ENCODE measurements around the gene COX4I2. TPM values are rescaled to one million over a fixed set of nuclear protein-coding genes. Genes with fewer than 3 reads are reported as not detected.
"Not testable (repeated sequence)": the region's sequence is repeated elsewhere in the genome, so short reads cannot be mapped to it uniquely, and the experiment has no call there.

COX4I2 gene
- 0.96 TPM for total RNA-seq

GRCh38 chr20:31637660-31638059 is at the start of gene COX4I2:
TSS of gene COX4I2 (plus strand) at chr20:31637912. CDS start at chr20:31639018, 1,106 bp downstream.
- no peak for ATAC-seq

DNA sequence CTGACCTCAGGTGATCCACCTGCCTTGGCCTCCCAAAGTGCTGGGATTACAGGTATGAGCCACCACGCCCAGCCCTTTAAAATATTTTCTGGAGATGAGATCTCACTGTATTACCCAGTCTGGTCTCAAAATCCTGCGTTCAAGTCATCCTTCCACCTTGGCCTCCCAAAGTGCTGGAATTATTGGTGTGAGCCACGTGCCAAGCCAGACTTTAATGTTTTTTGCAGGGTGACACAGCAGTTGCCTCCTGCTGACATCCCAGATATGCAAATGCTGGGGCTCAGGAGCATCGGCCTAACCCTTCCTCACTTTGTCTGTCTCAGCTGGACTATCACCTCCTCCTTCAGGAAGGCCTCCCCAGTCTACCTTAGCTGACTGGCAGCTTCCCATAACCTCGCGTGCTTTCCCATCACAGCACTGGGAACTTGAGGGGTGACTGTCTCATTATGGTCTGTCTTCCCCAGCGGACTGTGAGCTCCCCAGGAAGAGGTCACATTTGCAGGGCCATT is 46.9 kb upstream of the COX4I2 start:
- ATAC-seq: no peak

DNA sequence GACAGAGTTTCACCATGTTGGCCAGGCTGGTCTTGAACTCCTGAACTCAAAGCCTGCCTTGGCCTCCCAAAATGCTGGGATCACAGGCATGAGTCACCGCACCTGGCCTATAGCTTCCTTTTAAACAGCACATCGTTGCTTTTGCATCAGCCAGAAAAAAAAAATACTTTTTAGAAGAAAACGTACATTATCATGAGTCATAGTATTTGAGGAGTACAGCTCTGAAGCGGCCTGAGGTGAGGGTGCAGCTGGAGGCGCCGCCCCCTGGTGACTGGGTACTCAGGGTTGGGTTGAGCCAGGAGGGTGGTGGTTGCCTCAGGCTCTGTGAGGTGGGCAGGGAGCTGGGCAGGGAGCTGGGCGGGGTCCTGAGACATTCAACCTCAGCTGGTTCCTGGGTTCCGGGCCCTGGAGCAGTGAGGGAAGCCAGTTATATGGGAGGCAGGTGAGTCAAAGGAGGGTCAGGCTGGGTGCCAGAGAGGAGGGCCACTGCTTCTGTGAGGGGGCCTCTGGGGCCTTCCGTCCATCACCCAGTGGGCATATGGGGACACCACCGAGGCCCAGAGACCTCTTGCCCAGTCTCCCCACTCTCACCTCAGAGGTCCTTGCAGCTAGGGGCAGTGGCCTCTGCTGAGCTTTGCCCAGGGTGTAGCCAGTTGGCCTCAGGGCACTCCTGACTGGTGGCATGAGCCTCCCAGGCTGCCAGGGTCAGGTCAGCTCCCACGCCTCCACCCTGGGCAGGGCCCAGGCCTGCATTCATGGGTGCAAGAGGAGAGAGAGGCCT is 44.3 kb upstream of the COX4I2 start:
- peak; percentile 95 for ATAC-seq

DNA sequence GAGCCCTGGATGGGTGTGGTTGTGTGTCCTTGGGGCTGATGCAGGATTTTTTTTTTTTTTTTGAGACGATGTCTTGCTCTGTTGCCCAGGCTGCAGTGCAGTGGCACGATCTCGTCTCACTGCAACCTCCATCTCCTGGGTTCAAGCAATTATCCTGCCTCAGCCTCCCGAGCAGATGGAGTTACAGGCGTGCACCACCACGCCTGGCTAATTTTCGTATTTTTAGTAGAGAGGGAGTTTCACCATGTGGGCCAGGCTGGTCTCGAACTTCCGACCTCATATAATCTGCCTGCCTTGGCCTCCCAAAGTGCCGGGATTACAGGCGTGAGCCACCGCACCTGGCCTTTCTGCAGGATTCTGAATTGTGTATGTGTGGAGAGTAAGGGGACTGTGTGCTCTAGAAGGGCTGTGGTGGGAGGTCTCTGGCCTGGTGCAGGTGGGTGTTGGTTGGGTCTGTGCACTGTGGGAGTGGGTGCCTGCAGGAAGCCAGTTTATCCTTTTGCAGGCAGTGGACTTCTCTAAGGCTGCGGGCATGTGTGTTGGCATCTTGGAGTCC is 43.6 kb upstream of the COX4I2 start:
- no peak for ATAC-seq

DNA sequence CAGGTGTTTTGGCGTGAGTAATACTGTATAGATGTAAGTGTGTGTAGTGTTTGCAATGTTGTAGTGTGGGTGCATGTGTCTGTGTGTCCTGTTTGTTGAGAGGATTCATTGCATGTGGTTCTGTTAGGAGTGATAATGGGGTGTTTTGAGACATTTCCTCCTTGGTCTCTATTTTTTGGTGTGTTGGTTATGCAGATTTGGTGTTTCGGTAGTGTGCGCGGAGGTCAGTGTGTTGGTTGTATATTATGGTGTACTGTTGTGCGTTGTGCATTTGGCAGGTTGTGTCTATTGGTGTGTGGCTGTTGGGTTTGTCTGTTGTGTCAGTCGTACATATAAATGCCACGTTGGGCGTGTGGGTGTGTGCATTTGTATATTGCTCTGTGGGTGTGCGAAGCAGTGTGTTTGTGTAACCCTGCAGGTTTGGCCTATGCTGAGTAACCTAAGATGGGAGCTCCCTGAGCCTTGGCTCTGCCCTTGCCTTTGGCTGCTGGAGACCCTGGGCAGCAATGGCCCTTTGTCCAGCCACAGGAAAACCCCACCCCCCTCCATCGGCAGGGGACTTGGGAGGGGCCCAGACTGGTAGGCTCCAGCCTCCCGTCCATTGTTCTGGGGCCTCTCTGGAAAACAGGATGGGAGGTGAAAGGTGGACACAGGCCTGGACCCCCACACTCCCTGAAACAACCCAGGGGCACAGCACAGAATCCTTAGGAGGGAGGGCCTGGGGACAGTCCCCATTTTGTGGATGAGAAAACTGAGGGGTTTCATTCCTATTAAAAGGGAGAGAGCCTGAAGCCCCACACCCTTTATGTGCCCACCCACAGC is 42.9 kb upstream of the COX4I2 start:
- no peak for ATAC-seq

GRCh38 chr20:31595380-31595653 is 42.4 kb upstream of the COX4I2 start:
- ATAC-seq: no peak

GRCh38 chr20:31595654-31596411 is 41.9 kb upstream of the COX4I2 start:
- ATAC-seq: peak; percentile 30

- ATAC-seq: not testable (repeated sequence)
Observed at GRCh38 chr20:31596412-31596715, 41.3 kb upstream of the COX4I2 start.

DNA sequence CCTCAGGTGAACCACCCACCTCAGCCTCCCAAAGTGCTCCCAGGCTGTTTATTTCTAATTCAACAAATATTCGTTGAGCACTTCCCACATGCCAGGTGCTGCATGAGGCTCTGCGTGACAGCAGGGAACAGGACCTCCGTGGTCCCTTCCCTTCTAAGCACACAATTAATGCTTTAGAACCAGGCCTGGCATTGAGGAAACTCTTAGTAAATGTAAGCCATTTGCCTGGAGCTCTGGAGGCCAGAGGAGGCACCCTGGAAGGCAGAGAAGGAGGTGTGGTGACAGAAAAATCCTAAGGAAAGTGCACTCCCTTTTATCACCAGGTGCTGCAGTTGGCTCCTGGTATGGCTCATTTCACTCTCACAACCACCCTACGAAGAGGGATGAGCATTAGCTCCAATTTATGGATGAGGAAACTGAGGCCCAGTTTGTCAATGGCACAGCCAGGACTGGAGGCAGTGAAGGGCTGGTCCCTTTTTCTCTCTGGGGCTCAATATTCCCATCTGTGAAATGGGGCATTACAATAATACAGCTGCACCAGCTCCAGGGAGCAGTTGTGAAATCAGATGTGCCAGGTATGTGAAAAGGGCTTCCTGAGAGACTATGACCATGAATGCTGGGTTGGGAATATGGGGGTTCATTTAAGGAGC is 40.8 kb upstream of the COX4I2 start:
- no peak for ATAC-seq

DNA sequence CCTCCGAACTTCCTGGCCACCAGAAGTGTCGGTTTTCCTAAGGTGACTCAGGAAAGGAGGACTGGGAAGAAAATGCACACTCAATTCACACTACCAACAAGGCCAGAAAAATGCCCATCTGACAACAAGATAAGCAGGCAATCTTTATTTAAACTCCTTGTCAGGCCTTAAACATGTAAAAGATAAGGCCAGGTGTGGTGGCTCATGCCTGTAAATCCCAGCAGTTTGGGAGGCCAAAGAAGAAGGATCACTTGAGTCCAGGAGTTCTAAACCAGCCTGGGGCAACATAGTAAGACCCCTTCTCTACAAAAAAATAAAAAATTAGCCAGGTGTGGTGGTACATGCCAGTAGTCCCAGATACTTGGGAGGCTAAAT is 40.2 kb upstream of the COX4I2 start:
- no peak for ATAC-seq

DNA sequence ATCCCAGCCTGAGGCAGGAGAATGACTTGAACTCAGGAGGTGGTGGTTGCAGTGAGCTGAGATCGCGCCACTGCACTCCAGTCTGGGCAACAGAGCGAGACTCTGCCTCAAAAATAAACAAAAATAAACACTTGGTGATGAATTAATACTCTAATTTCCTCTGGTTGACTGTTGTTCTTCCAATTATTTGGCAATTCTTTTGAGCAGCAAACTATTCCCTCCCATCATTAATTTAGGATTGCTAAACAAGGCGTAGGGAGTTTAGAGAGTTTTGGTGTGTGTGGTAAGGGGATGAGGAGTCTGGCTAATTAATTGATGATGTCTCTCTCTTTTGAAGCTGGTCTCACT is 35.3 kb upstream of the COX4I2 start:
- no peak for ATAC-seq

DNA sequence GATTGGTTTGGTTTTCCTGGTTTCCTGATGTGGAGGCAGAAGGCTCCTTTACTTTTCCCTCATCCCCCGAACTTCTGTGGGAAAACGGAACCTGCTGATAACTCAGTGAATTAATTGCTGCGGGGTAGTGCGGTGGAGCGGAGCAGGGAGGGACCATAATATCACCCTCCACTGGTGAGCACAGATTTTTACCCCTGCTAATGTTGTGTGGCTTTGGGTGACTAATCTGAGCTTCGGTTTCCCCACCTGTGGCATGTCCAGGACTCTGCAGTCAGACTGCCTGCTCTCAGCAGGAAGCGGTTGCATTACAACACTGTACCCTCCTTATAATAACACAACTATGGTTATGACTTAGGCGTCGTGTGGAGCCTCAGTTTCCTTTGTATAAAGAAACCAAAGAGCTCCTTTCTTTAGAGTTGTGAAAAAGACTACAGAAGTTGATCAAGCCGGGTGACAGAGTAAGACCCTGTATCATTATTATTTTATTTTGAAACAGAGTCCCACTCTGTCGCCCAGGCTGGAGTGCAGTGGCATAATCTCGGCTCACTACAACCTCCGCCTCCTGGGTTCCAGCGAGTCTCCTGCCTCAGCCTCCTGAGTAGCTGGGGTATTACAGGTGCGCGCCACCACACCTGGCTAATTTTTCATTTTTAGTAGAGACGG is 34.8 kb upstream of the COX4I2 start:
- peak; percentile 14 for ATAC-seq

GRCh38 chr20:31603822-31604566 is 33.7 kb upstream of the COX4I2 start:
- peak; percentile 55 for ATAC-seq

DNA sequence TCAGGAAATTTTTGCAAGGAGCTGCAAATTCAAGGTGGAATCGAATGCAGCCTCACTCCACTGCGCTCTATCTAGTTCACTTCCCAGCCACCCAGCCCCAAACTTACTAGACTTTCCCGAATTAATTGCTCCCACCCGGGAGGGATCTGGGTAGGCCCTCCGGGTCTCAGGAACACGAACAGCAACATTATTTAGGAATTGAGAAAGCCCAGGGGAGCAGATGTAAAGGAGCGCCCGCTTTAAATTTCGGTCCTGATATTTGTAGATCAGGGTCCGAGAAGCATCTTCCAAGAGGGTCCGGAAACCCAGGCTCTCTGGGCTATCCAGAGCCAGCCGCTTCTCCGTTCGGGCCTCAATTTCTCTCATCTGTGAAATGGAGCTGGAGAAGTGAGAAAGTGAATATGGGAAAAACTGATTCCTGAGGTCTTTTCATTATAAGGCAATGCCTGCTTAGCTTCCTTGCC is 33.1 kb upstream of the COX4I2 start:
- ATAC-seq: no peak

DNA sequence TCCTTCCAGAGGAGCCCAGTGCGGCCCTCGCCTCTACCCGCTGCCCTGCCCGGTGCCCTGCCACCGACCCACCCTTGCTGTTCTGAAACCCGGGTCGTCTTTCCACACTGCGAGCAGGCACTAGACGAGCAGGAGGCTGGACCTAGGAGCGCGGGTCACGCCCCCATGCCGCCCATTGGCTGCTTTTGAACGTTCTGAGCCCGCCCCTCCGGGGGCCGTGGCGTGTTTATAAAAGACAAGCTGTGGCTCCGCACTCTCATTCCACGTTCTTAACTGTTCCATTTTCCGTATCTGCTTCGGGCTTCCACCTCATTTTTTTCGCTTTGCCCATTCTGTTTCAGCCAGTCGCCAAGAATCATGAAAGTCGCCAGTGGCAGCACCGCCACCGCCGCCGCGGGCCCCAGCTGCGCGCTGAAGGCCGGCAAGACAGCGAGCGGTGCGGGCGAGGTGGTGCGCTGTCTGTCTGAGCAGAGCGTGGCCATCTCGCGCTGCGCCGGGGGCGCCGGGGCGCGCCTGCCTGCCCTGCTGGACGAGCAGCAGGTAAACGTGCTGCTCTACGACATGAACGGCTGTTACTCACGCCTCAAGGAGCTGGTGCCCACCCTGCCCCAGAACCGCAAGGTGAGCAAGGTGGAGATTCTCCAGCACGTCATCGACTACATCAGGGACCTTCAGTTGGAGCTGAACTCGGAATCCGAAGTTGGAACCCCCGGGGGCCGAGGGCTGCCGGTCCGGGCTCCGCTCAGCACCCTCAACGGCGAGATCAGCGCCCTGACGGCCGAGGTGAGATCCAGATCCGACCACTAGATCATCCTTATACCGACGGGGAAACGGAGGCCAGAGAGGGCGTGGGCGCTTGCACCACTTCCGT is 32.4 kb upstream of the COX4I2 start, which contains the start of gene ID1:
TSS of gene ID1 (plus strand) at position 259 of the 871 bp plus-strand sequence. CDS start at position 358, 99 bp downstream.
- ATAC-seq: peak; percentile 80

- ATAC-seq: no peak
Observed at GRCh38 chr20:31605902-31606803, 31.6 kb upstream of the COX4I2 start.

- peak; percentile 14 for ATAC-seq
Observed at GRCh38 chr20:31606804-31607639, 30.7 kb upstream of the COX4I2 start.
